NT2/D1 (cell line): Measurements from ENCODE around the gene OTOS.

ENCODE experiments used
- DNase-seq: peaks from one replicate; pipeline ENCODE4 v3.0.0-alpha.2; 2011; ENCODE audit warnings: low read depth, low spot score
- H3K27me3 ChIP-seq: 2 replicates; pipeline ENCODE4 v1.6.0; 2011; ENCODE audit warnings: mild to moderate bottlenecking; ENCODE audit not compliant: insufficient read length, insufficient read depth
- H3K36me3 ChIP-seq: 2 replicates; pipeline ENCODE4 v1.6.1; 2011; ENCODE audit warnings: mild to moderate bottlenecking, low read length, mixed read lengths; ENCODE audit not compliant: insufficient read depth, insufficient read length
- H3K4me1 ChIP-seq: 2 replicates; pipeline ENCODE4 v1.5.1; 2011; ENCODE audit not compliant: insufficient read depth, insufficient read length
- H3K4me3 ChIP-seq: 2 replicates; pipeline ENCODE4 v1.5.1; 2011; ENCODE audit warnings: low read depth; ENCODE audit not compliant: insufficient read length
- H3K9ac ChIP-seq: 2 replicates; pipeline ENCODE4 v1.6.0; 2011; ENCODE audit warnings: low read depth; ENCODE audit not compliant: insufficient read length
- H3K9me3 ChIP-seq: 2 replicates; pipeline ENCODE4 v1.5.1; 2011; ENCODE audit warnings: mild to moderate bottlenecking, low read length; ENCODE audit not compliant: insufficient read depth
- SUZ12 ChIP-seq: IDR thresholded peaks from 2 replicates; pipeline ENCODE4 v1.6.1; 2011; ENCODE audit not compliant: insufficient read length, insufficient read depth; ENCODE audit errors: extremely low read depth
- YY1 ChIP-seq: IDR thresholded peaks from 2 replicates; pipeline ENCODE4 v1.6.1; 2011; ENCODE audit not compliant: insufficient read length, insufficient read depth
- ZNF274 ChIP-seq: IDR thresholded peaks from 2 replicates; pipeline ENCODE4 v1.6.1; 2011; ENCODE audit warnings: mild to moderate bottlenecking, low read depth, low read length

OTOS gene

DNA sequence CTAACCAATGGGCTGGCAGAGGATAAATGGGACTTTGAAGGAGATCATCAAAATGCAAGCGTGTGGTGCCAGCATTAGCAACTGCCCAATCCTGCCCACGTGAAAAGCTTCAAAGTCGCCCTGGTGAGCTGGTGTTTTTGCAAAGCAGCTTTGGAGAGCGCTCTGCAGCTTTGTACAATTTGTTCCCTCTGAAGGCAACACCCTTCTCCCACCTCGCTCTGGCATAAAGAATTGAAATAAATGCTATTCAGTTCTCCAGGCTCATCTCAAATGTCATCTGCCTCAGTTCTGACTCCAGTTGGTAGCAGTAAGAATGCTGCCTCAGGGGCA lies 7.8 kb downstream of the OTOS start:
- peaks cover 4% of the 10 kb centered on the region for H3K4me1 ChIP-seq
- no peaks in the 10 kb centered on the region for H3K9me3 ChIP-seq
- H3K27me3 ChIP-seq, result peaks cover 13% of the 10 kb centered on the region
- no peak for DNase-seq
- no peak overlapping the region for H3K4me3 ChIP-seq
- peaks cover 74% of the 10 kb centered on the region for H3K36me3 ChIP-seq
- TF ChIP-seq ZNF274, result no peak
- no peak for TF ChIP-seq YY1
- no peak for TF ChIP-seq SUZ12
- H3K9ac ChIP-seq, result no peak overlapping the region

- no peak overlapping the region for H3K4me3 ChIP-seq
- H3K27me3 ChIP-seq, result peaks cover 8% of the 10 kb centered on the region
- H3K9ac ChIP-seq, result no peak overlapping the region
- TF ChIP-seq ZNF274 (no peak), YY1 (no peak), SUZ12 (no peak)
- H3K9me3 ChIP-seq, result no peaks in the 10 kb centered on the region
- H3K4me1 ChIP-seq, result peaks cover 4% of the 10 kb centered on the region
- DNase-seq, result no peak
- H3K36me3 ChIP-seq, result peaks cover 79% of the 10 kb centered on the region
Measured at GRCh38 chr2:240131941-240132650, 8.4 kb downstream of the OTOS start.

DNA sequence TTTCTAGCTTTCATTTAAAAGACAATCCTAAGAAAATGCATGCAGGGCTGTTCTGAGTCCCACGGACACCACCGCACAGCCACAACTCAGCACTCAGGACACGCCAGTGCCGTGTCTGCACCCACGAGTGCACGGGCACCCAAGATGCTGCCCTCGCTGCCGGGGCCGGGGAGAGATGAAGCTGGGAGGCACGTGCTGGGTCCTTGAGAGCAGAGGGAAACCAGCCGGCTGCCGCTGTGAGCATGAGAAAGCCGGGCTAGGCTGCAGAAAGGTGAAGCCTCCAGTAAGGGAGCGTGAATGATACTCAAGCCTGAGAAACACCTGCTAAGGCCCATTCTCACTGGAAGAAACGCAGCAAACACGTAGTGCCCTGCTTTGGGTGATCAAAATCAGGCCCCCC lies 9.2 kb downstream of the OTOS start:
- TF ChIP-seq SUZ12 (no peak), ZNF274 (no peak), YY1 (no peak)
- no peak overlapping the region for H3K4me3 ChIP-seq

DNA sequence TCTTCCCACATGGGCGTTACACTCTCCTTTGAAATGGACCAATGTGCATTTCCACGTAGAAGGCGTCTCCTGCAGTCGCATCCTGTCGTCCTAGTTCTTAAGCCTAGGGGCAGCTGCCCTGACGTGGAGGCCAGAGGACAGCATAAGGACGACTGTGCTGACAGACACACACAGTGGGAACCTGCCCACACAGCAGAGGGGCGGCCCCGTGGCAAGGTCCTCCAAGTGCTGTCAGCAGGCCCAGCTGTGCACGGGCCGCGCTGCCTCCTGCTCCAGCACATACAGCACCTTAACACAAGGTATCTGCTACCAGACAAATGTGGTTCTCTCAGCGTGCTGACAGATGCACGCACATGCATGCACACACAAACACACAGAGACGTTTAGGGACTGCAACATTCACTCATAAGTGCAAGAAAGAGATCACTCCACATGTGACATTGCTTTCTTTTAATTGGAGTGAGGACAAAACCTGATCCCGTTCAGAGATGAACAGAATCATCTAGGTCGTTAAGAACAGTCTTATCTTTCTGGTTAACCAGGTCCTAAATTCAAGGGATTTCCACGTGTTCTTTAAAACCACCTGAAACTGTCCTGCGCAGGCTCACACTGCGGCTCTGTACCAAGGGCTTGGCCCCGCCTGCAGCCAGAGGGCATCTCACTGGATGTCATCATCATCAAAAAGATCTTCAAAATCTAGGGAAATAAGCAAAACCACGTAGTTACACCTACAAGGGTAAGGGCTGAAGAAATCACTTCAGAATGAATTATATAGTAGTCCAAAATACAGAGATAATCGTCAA lies 9.9 kb downstream of the OTOS start:
- DNase-seq, result no peak
- peaks cover 94% of the 10 kb centered on the region for H3K36me3 ChIP-seq
- peaks cover 4% of the 10 kb centered on the region for H3K4me1 ChIP-seq
- H3K27me3 ChIP-seq, result no peaks in the 10 kb centered on the region
- H3K9me3 ChIP-seq, result no peaks in the 10 kb centered on the region
- TF ChIP-seq YY1 (no peak), ZNF274 (no peak), SUZ12 (no peak)
- H3K4me3 ChIP-seq, result no peak overlapping the region
- H3K9ac ChIP-seq, result no peak overlapping the region

More for the DNA sequence above, 9.2 kb downstream of the OTOS start:
- no peak for DNase-seq
- no peaks in the 10 kb centered on the region for H3K9me3 ChIP-seq
- H3K36me3 ChIP-seq, result peaks cover 87% of the 10 kb centered on the region
- H3K9ac ChIP-seq, result no peak overlapping the region
- peaks cover 4% of the 10 kb centered on the region for H3K4me1 ChIP-seq
- H3K27me3 ChIP-seq, result peaks cover under 1% of the 10 kb centered on the region

GRCh38 chr2:240129731-240130392 lies 10.6 kb downstream of the OTOS start:
- Histone ChIP-seq H3K9ac (no peak overlapping the region), H3K9me3 (no peaks in the 10 kb centered on the region), H3K36me3 (peaks cover 100% of the 10 kb centered on the region), H3K4me1 (peaks cover 4% of the 10 kb centered on the region), H3K4me3 (no peak overlapping the region), H3K27me3 (no peaks in the 10 kb centered on the region)
- TF ChIP-seq SUZ12 (no peak), YY1 (no peak), ZNF274 (no peak)
- DNase-seq, result no peak

DNA sequence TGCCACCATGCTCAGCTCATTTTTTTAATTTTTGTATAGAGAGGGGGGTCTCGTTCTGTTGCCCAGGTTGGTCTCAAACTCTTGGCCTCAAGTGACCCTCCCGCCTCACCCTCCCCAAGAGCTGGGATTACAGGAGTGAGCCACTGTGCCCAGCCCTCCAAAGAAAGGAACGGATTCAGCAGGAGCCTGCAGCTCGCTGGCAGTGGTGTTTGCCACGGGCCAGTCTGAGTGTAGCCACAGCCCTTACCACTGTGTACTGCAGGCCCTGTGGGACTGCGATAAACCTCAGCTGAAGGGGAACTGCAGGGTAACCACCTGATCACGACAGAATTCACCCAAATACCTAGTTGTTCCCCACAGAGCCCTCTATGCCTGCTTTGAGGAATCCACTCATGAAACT lies 11.1 kb downstream of the OTOS start:
- TF ChIP-seq YY1 (no peak), ZNF274 (no peak), SUZ12 (no peak)

GRCh38 chr2:240128608-240129145 lies 11.8 kb downstream of the OTOS start:
- no peak for DNase-seq
- no peak for TF ChIP-seq SUZ12
- TF ChIP-seq ZNF274, result no peak
- TF ChIP-seq YY1, result no peak

More for the DNA sequence above, 11.1 kb downstream of the OTOS start:
- peaks cover 98% of the 10 kb centered on the region for H3K36me3 ChIP-seq
- peaks cover under 1% of the 10 kb centered on the region for H3K4me1 ChIP-seq
- H3K4me3 ChIP-seq, result no peak overlapping the region
- DNase-seq, result no peak
- H3K27me3 ChIP-seq, result no peaks in the 10 kb centered on the region
- no peak overlapping the region for H3K9ac ChIP-seq
- H3K9me3 ChIP-seq, result no peaks in the 10 kb centered on the region

More at GRCh38 chr2:240128608-240129145, 11.8 kb downstream of the OTOS start:
- Histone ChIP-seq H3K36me3 (peaks cover 92% of the 10 kb centered on the region), H3K9me3 (no peaks in the 10 kb centered on the region), H3K4me3 (no peak overlapping the region), H3K4me1 (no peaks in the 10 kb centered on the region), H3K27me3 (no peaks in the 10 kb centered on the region), H3K9ac (no peak overlapping the region)
